Activated naive CD4-positive, alpha-beta T cell treated with anti-CD3 and anti-CD28 coated beads, Interleukin-2, amount 10 ng/mL, durations not matched to agents 7 days and 5 days (primary cell): ENCODE results near the gene ZNF678.
A peak's percentile ranks its signal among the peaks of the same experiment; 100 is the strongest.
"Not testable (repeated sequence)": the region's sequence is repeated elsewhere in the genome, so short reads cannot be mapped to it uniquely, and the experiment has no call there.

ENCODE experiments used
- CTCF ChIA-PET: fragments of 350-600 bp; sonication (Branson Sonifier 250); formaldehyde crosslinking; loops from one replicate; lab custom pipeline; 2021; ENCODE audit warnings: antibody characterized with exemption; lab: Charles Lee
- DNase-seq: peaks from one replicate; pipeline ENCODE4 v3.0.0-alpha.2; 2020
- H3K27ac Mint-ChIP-seq: one replicate; pipeline ENCODE4 v1.8.0; 2021; ENCODE audit warnings: mild to moderate bottlenecking, moderate library complexity, mixed read lengths
- H3K27me3 Mint-ChIP-seq: one replicate; pipeline ENCODE4 v1.8.0; 2021; ENCODE audit warnings: mild to moderate bottlenecking, mixed read lengths
- H3K36me3 Mint-ChIP-seq: one replicate; pipeline ENCODE4 v1.8.0; 2021; ENCODE audit warnings: mixed read lengths
- H3K4me1 Mint-ChIP-seq: one replicate; pipeline ENCODE4 v1.8.0; 2021; ENCODE audit warnings: mixed read lengths
- H3K4me3 Mint-ChIP-seq: one replicate; pipeline ENCODE4 v1.8.0; 2021; ENCODE audit warnings: mild to moderate bottlenecking, moderate library complexity, mixed read lengths
- H3K9me3 Mint-ChIP-seq: one replicate; pipeline ENCODE4 v1.8.0; 2021; ENCODE audit warnings: mixed read lengths

Gene ZNF678

GRCh38 chr1:227545361-227545760 lies 18.0 kb upstream of the ZNF678 start:
- peaks cover under 1% of the 10 kb centered on the region for H3K9me3 Mint-ChIP-seq
- no peak for DNase-seq
- no peak overlapping the region for H3K27ac Mint-ChIP-seq
- no peak overlapping the region for H3K4me3 Mint-ChIP-seq
- no peaks in the 10 kb centered on the region for H3K36me3 Mint-ChIP-seq
- H3K27me3 Mint-ChIP-seq: peaks cover 25% of the 10 kb centered on the region
- peaks cover 10% of the 10 kb centered on the region for H3K4me1 Mint-ChIP-seq
- CTCF ChIA-PET: interaction anchor here (1.1 kb wide), 1 partner anchor 12 kb away, joined by 3 read pairs; no protein-coding TSS in a partner anchor

GRCh38 chr1:227546059-227546458 lies 17.3 kb upstream of the ZNF678 start:
- Mint-ChIP-seq H3K27me3 (peaks cover 18% of the 10 kb centered on the region), H3K4me3 (no peak overlapping the region), H3K4me1 (peaks cover 10% of the 10 kb centered on the region), H3K9me3 (peaks cover 5% of the 10 kb centered on the region), H3K27ac (no peak overlapping the region), H3K36me3 (peaks cover 2% of the 10 kb centered on the region)
- DNase-seq: no peak
- CTCF ChIA-PET: interaction anchor here (1.1 kb wide), 1 partner anchor 12 kb away, joined by 3 read pairs; no protein-coding TSS in a partner anchor

- peaks cover 11% of the 10 kb centered on the region for H3K27me3 Mint-ChIP-seq
- peaks cover 2% of the 10 kb centered on the region for H3K36me3 Mint-ChIP-seq
- no peak overlapping the region for H3K27ac Mint-ChIP-seq
- no peak overlapping the region for H3K4me3 Mint-ChIP-seq
- H3K9me3 Mint-ChIP-seq: peaks cover 11% of the 10 kb centered on the region
- CTCF ChIA-PET: interaction anchor here (1.1 kb wide), 1 partner anchor 11 kb away, joined by 3 read pairs; no protein-coding TSS in a partner anchor
- H3K4me1 Mint-ChIP-seq: peaks cover 7% of the 10 kb centered on the region
- no peak for DNase-seq
These were observed 16.6 kb upstream of the ZNF678 start for GRCh38 chr1:227546598-227547309.

GRCh38 chr1:227547310-227548118 lies 15.8 kb upstream of the ZNF678 start:
- Mint-ChIP-seq H3K27ac (no peak overlapping the region), H3K4me1 (peaks cover 7% of the 10 kb centered on the region)
- CTCF ChIA-PET: no interaction called here

GRCh38 chr1:227548119-227548397 lies 15.3 kb upstream of the ZNF678 start:
- Mint-ChIP-seq H3K4me1 (peaks cover 2% of the 10 kb centered on the region), H3K4me3 (no peak overlapping the region), H3K27me3 (peaks cover 17% of the 10 kb centered on the region), H3K27ac (no peak overlapping the region), H3K9me3 (peaks cover 20% of the 10 kb centered on the region), H3K36me3 (peaks cover 2% of the 10 kb centered on the region)
- CTCF ChIA-PET: no interaction called here
- DNase-seq: no peak

More at GRCh38 chr1:227547310-227548118, 15.8 kb upstream of the ZNF678 start:
- Mint-ChIP-seq H3K36me3 (peaks cover 2% of the 10 kb centered on the region), H3K4me3 (no peak overlapping the region), H3K9me3 (peaks cover 17% of the 10 kb centered on the region), H3K27me3 (peaks cover 13% of the 10 kb centered on the region)
- DNase-seq: no peak

GRCh38 chr1:227548448-227548847 lies 14.9 kb upstream of the ZNF678 start:
- Mint-ChIP-seq H3K27me3 (peaks cover 17% of the 10 kb centered on the region), H3K4me3 (no peak overlapping the region), H3K4me1 (no peaks in the 10 kb centered on the region), H3K36me3 (peaks cover 2% of the 10 kb centered on the region), H3K9me3 (peaks cover 20% of the 10 kb centered on the region), H3K27ac (no peak overlapping the region)
- no peak for DNase-seq
- CTCF ChIA-PET: no interaction called here

- Mint-ChIP-seq H3K27ac (no peak overlapping the region), H3K9me3 (peaks cover 22% of the 10 kb centered on the region), H3K27me3 (peaks cover 17% of the 10 kb centered on the region), H3K36me3 (peaks cover 2% of the 10 kb centered on the region), H3K4me1 (no peaks in the 10 kb centered on the region), H3K4me3 (no peak overlapping the region)
- no peak for DNase-seq
- CTCF ChIA-PET: no interaction called here
These were observed 13.5 kb upstream of the ZNF678 start for GRCh38 chr1:227549892-227550291.

- peaks cover 17% of the 10 kb centered on the region for H3K27me3 Mint-ChIP-seq
- not testable (repeated sequence) for H3K36me3 Mint-ChIP-seq, H3K4me3 Mint-ChIP-seq, DNase-seq, H3K4me1 Mint-ChIP-seq, H3K27ac Mint-ChIP-seq
- CTCF ChIA-PET: interaction anchor here (1.8 kb wide), 1 partner anchor 9 kb away, joined by 5 read pairs; no protein-coding TSS in a partner anchor
- peaks cover 22% of the 10 kb centered on the region for H3K9me3 Mint-ChIP-seq
These were observed 11.5 kb upstream of the ZNF678 start for GRCh38 chr1:227551881-227552280.

GRCh38 chr1:227556288-227556687 lies 7.1 kb upstream of the ZNF678 start:
- H3K27me3 Mint-ChIP-seq: peaks cover 43% of the 10 kb centered on the region
- peaks cover 6% of the 10 kb centered on the region for H3K4me1 Mint-ChIP-seq
- H3K4me3 Mint-ChIP-seq: no peak overlapping the region
- DNase-seq: no peak
- H3K27ac Mint-ChIP-seq: no peak overlapping the region
- CTCF ChIA-PET: no interaction called here
- H3K36me3 Mint-ChIP-seq: peaks cover 4% of the 10 kb centered on the region
- peaks cover 21% of the 10 kb centered on the region for H3K9me3 Mint-ChIP-seq

GRCh38 chr1:227557962-227558725 lies 5.2 kb upstream of the ZNF678 start:
- H3K4me3 Mint-ChIP-seq: no peak overlapping the region
- peaks cover 10% of the 10 kb centered on the region for H3K4me1 Mint-ChIP-seq
- peaks cover 16% of the 10 kb centered on the region for H3K9me3 Mint-ChIP-seq
- CTCF ChIA-PET: interaction anchor here (1.3 kb wide), 1 partner anchor 12 kb away, joined by 3 read pairs; no protein-coding TSS in a partner anchor
- peaks cover 50% of the 10 kb centered on the region for H3K27me3 Mint-ChIP-seq
- DNase-seq: no peak
- H3K27ac Mint-ChIP-seq: no peak overlapping the region
- peaks cover 13% of the 10 kb centered on the region for H3K36me3 Mint-ChIP-seq

GRCh38 chr1:227558732-227559262 lies 4.6 kb upstream of the ZNF678 start:
- Mint-ChIP-seq H3K9me3 (peaks cover 16% of the 10 kb centered on the region), H3K36me3 (peaks cover 15% of the 10 kb centered on the region), H3K27ac (no peak overlapping the region), H3K4me1 (peaks cover 13% of the 10 kb centered on the region), H3K27me3 (peaks cover 55% of the 10 kb centered on the region), H3K4me3 (no peak overlapping the region)
- DNase-seq: no peak
- CTCF ChIA-PET: no interaction called here

GRCh38 chr1:227559499-227559898 lies 3.9 kb upstream of the ZNF678 start:
- Mint-ChIP-seq H3K9me3 (peaks cover 14% of the 10 kb centered on the region), H3K4me3 (no peak overlapping the region), H3K27ac (no peak overlapping the region), H3K4me1 (peaks cover 20% of the 10 kb centered on the region), H3K27me3 (peaks cover 55% of the 10 kb centered on the region), H3K36me3 (peaks cover 19% of the 10 kb centered on the region)
- DNase-seq: no peak
- CTCF ChIA-PET: no interaction called here

GRCh38 chr1:227559926-227560325 lies 3.4 kb upstream of the ZNF678 start:
- no peak for DNase-seq
- no peak overlapping the region for H3K4me3 Mint-ChIP-seq
- peaks cover 19% of the 10 kb centered on the region for H3K36me3 Mint-ChIP-seq
- H3K9me3 Mint-ChIP-seq: peaks cover 14% of the 10 kb centered on the region
- H3K4me1 Mint-ChIP-seq: peaks cover 24% of the 10 kb centered on the region
- CTCF ChIA-PET: no interaction called here
- H3K27ac Mint-ChIP-seq: peak overlapping the region; percentile 72
- H3K27me3 Mint-ChIP-seq: peaks cover 55% of the 10 kb centered on the region
